ENCODE measurements around the gene CYTH3.

CYTH3 gene

GRCh38 chr7:6277476-6277875, 5.1 kb upstream of the CYTH3 start:
- no peak overlapping the region for H3K4me3 ChIP-seq (ENCODE audit: low read depth, low read length)
- CTCF ChIA-PET = interaction anchor here (0.9 to 2.4 kb wide), 3 partner anchors 11 to 118 kb away, joined by 3 to 7 read pairs (median 3); no protein-coding TSS in a partner anchor
- DNase-seq (ENCODE audit: low read depth, low spot score) = no peak
- POLR2A ChIA-PET = no interaction called here
- TF ChIP-seq, protein P1, sequence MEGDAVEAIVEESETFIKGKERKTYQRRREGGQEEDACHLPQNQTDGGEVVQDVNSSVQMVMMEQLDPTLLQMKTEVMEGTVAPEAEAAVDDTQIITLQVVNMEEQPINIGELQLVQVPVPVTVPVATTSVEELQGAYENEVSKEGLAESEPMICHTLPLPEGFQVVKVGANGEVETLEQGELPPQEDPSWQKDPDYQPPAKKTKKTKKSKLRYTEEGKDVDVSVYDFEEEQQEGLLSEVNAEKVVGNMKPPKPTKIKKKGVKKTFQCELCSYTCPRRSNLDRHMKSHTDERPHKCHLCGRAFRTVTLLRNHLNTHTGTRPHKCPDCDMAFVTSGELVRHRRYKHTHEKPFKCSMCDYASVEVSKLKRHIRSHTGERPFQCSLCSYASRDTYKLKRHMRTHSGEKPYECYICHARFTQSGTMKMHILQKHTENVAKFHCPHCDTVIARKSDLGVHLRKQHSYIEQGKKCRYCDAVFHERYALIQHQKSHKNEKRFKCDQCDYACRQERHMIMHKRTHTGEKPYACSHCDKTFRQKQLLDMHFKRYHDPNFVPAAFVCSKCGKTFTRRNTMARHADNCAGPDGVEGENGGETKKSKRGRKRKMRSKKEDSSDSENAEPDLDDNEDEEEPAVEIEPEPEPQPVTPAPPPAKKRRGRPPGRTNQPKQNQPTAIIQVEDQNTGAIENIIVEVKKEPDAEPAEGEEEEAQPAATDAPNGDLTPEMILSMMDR (IDR thresholded peaks at IDR 0.05; ENCODE audit: insufficient read depth, low read length, missing control alignments) = no peak

GRCh38 chr7:6276911-6277408, 4.5 kb upstream of the CYTH3 start:
- ChIA-PET CTCF (interaction anchor here (1.4 to 2.4 kb wide), 2 partner anchors 11 to 117 kb away, joined by 3 to 7 read pairs; no protein-coding TSS in a partner anchor), POLR2A (no interaction called here)
- TF ChIP-seq, protein P1 (IDR thresholded peaks at IDR 0.05; ENCODE audit: insufficient read depth, low read length, missing control alignments) = no peak
- H3K4me3 ChIP-seq (ENCODE audit: low read depth, low read length) = no peak overlapping the region
- no peak for DNase-seq (ENCODE audit: low read depth, low spot score)

- TF ChIP-seq, protein P1 (IDR thresholded peaks at IDR 0.05; ENCODE audit: insufficient read depth, low read length, missing control alignments) = no peak
- CTCF ChIA-PET = no interaction called here
- H3K4me3 ChIP-seq (ENCODE audit: low read depth, low read length) = no peak overlapping the region
These were observed 2.3 kb upstream of the CYTH3 start for GRCh38 chr7:6274743-6275142.

DNA sequence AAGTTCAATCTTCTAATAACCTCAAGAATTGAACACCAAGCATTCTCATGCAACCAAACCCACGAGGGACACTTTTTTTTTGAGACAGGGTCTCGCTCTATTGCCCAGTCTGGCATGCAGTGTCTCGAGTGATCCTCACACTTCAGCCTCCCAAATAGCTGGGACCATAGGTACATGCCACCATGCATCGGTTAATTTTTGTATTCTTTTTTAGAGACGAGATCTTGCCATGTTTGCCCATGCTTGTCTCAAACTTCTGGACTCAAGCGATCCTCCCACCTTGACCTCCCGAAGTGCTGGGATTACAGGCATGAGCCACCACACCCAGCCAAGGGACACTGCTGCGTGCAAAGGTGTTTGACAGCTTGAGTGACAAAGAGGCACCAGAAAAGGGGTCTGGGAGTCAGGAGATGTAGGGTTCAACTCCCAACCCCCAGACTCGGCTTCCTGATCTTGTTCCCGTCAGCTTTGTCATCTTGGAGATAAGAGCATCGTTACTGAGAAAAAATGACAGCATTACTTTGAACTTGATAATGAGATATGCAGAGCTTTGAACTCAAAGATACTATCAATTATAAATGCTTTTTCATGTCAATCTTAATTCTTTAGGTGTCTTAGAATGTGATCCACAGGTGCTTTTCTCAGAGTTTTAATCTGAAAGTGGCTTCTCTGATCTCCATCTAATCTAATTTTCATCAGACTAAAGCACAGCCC, 1.6 kb upstream of the CYTH3 start:
- ChIA-PET POLR2A (no interaction called here), CTCF (interaction anchor here (1.0 to 1.5 kb wide), 2 partner anchors 11 to 114 kb away, joined by 3 to 5 read pairs; no protein-coding TSS in a partner anchor)
- no peak overlapping the region for H3K4me3 ChIP-seq (ENCODE audit: low read depth, low read length)
- TF ChIP-seq, protein P1 (IDR thresholded peaks at IDR 0.05; ENCODE audit: insufficient read depth, low read length, missing control alignments) = no peak
- no peak for DNase-seq (ENCODE audit: low read depth, low spot score)

More at GRCh38 chr7:6274743-6275142, 2.3 kb upstream of the CYTH3 start:
- DNase-seq (ENCODE audit: low read depth, low spot score) = no peak
- POLR2A ChIA-PET = no interaction called here

DNA sequence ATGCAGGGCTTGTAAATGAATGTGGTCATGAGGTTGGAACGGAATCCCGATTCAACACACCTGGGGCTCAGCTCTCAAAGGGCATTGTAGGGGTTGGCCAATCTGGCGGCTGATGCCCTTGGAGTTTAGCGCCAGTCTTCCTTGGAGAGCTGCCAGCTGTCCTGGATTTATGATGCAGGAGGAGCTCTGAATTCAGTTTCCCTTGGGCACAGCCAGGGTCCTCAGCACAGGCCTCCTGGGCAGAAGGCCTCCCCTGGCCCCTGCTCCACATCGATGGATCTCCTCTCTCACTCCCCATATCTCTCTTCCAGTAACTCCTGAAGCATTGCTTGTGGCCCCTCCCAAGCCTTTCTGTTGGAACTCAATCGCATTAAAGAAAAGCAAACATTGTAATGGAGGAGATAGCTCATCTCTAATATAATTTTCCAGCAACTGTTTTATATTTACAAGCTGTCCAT, 985 bp upstream of the CYTH3 start:
- no peak for DNase-seq (ENCODE audit: low read depth, low spot score)
- TF ChIP-seq, protein P1 (IDR thresholded peaks at IDR 0.05; ENCODE audit: insufficient read depth, low read length, missing control alignments) = no peak
- no peak overlapping the region for H3K4me3 ChIP-seq (ENCODE audit: low read depth, low read length)
- POLR2A ChIA-PET = interaction anchor here (0.6 kb wide), 1 partner anchor 207 kb away, joined by 3 read pairs; no protein-coding TSS in a partner anchor
- CTCF ChIA-PET = interaction anchor here (1.0 to 1.5 kb wide), 2 partner anchors 10 to 113 kb away, joined by 3 to 5 read pairs; no protein-coding TSS in a partner anchor

DNA sequence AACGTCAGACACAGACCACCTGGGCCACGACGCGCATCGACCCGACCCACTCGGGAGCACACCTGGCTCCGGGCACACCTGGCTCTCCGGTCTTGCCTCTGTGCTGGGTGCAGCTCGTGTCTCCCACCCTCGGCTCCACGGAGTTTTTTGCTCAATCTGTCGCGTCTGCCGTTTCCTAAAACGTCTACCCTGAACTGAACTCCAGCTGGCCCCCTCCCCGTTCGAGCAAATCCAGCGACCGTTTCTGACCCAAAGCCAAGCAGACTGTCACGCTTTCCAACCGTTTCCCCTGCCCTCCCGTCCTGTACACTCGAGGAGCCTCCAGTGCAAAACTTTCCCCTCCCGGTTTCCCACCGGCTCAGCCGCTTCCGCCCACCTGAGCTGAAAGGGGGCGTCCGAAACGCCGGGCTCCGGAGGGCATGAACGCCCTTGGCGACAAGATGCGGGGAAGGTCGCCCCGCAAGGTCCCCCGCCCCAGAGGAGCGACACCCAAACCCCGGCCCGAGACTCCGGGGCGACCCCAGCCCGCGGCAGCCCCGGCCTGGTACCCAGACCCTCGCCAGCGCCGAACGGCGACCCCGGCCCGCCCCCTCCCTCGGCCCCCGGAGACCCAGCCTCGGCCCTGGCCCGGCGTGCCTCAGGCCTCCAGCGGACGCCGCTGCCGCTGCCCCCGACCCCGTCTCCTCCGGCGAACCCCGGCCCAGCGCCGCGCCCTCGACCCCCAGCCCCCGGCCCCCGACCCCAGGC, 557 bp downstream of the CYTH3 start:
- TF ChIP-seq, protein P1 (IDR thresholded peaks at IDR 0.05; ENCODE audit: insufficient read depth, low read length, missing control alignments) = no peak
- peak overlapping the region; percentile 97 for H3K4me3 ChIP-seq (ENCODE audit: low read depth, low read length)
- no peak for DNase-seq (ENCODE audit: low read depth, low spot score)
- ChIA-PET POLR2A (no interaction called here), CTCF (interaction anchor here (0.7 to 4.2 kb wide), 9 partner anchors 8 to 113 kb away, joined by 3 to 31 read pairs (median 3); no protein-coding TSS in a partner anchor)
